ENCODE results near the gene COL8A1.
A peak's percentile ranks its signal among the peaks of the same experiment; 100 is the strongest.

The COL8A1 gene

GRCh38 chr3:99845331-99845730 is 206.9 kb downstream of the COL8A1 start:
- no peak for DNase-seq (ENCODE audit: low read depth)

GRCh38 chr3:99845999-99846398 is 207.6 kb downstream of the COL8A1 start:
- no peak for DNase-seq (ENCODE audit: low read depth)

GRCh38 chr3:99846477-99847160 is 208.2 kb downstream of the COL8A1 start:
- peak; percentile 79 for DNase-seq (ENCODE audit: low read depth)

- DNase-seq (ENCODE audit: low read depth), result no peak
Observed at GRCh38 chr3:99848433-99848832, 210.0 kb downstream of the COL8A1 start.
